HFFc6 (cell line): ENCODE measurements around the gene RMDN3. TPM values are rescaled to one million over a fixed set of nuclear protein-coding genes. Genes with fewer than 3 reads are reported as not detected.

ENCODE experiments used
- DNase-seq: peaks from one replicate; pipeline ENCODE4 v3.0.0-alpha.2; 2018
- H3K27ac Mint-ChIP-seq: 2 replicates; pipeline ENCODE4 v1.8.0; 2020; ENCODE audit warnings: mild to moderate bottlenecking, mixed read lengths
- H3K27me3 Mint-ChIP-seq: 2 replicates; pipeline ENCODE4 v1.8.0; 2021; ENCODE audit warnings: mild to moderate bottlenecking, moderate library complexity, mixed read lengths; ENCODE audit not compliant: insufficient read depth
- H3K36me3 Mint-ChIP-seq: 2 replicates; pipeline ENCODE4 v1.8.0; 2021; ENCODE audit warnings: low read depth, mixed read lengths
- H3K4me1 Mint-ChIP-seq: 2 replicates; pipeline ENCODE4 v1.8.0; 2020; ENCODE audit warnings: low read depth, mixed read lengths
- H3K4me3 Mint-ChIP-seq: 2 replicates; pipeline ENCODE4 v1.8.0; 2020; ENCODE audit warnings: mild to moderate bottlenecking, moderate library complexity, mixed read lengths
- H3K9me3 Mint-ChIP-seq: 2 replicates; pipeline ENCODE4 v1.8.0; 2020; ENCODE audit warnings: mild to moderate bottlenecking, mixed read lengths
- CTCF ChIP-seq: fragments of 200-600 bp; sonication (generic); IDR thresholded peaks from 2 replicates; pipeline ENCODE4 v1.5.0; 2021; ENCODE audit warnings: antibody characterized with exemption, mild to moderate bottlenecking
- total RNA-seq, 6 experiments: library from RNA; stranded (reverse); fragmentation: NEBNext Ultra II Directional; extraction: Animal tissue kit (Norgen Biotek cat#: 25700); gene quantifications; 2 replicates in 1 of 6; 3 replicates in 5 of 6; pipeline ENCODE4 v1.2.3, GENCODE V29; 2021

The RMDN3 gene
- total RNA-seq, 6 experiments from 2014 or later = 32.6 to 43.2 (median 35.6) TPM

- no peaks in the 10 kb centered on the region for H3K9me3 Mint-ChIP-seq
Measured at GRCh38 chr15:40768521-40769273, 13.6 kb upstream of the RMDN3 start.

GRCh38 chr15:40767838-40768500, 12.9 kb upstream of the RMDN3 start:
- no peak for DNase-seq
- H3K36me3 Mint-ChIP-seq = no peaks in the 10 kb centered on the region
- no peak overlapping the region for H3K4me3 Mint-ChIP-seq
- no peaks in the 10 kb centered on the region for H3K9me3 Mint-ChIP-seq
- no peak overlapping the region for H3K27ac Mint-ChIP-seq
- peaks cover 2% of the 10 kb centered on the region for H3K27me3 Mint-ChIP-seq
- no peak for TF ChIP-seq CTCF
- H3K4me1 Mint-ChIP-seq = peaks cover 48% of the 10 kb centered on the region

More at GRCh38 chr15:40768521-40769273, 13.6 kb upstream of the RMDN3 start:
- DNase-seq = no peak
- Mint-ChIP-seq H3K27ac (no peak overlapping the region; the same call in 1 of the 2 replicates), H3K4me1 (peaks cover 41% of the 10 kb centered on the region), H3K4me3 (no peak overlapping the region), H3K36me3 (no peaks in the 10 kb centered on the region), H3K27me3 (peaks cover 2% of the 10 kb centered on the region)
- no peak for TF ChIP-seq CTCF

- Mint-ChIP-seq H3K27ac (no peak overlapping the region; the same call in 1 of the 2 replicates), H3K9me3 (no peaks in the 10 kb centered on the region), H3K4me1 (peaks cover 49% of the 10 kb centered on the region), H3K27me3 (peaks cover 2% of the 10 kb centered on the region), H3K4me3 (no peak overlapping the region), H3K36me3 (no peaks in the 10 kb centered on the region)
- TF ChIP-seq CTCF = no peak
- DNase-seq = no peak
Measured at GRCh38 chr15:40766906-40767837, 12.1 kb upstream of the RMDN3 start.

- Mint-ChIP-seq H3K4me3 (no peak overlapping the region), H3K27me3 (peaks cover 3% of the 10 kb centered on the region), H3K4me1 (peaks cover 49% of the 10 kb centered on the region), H3K27ac (peak overlapping the region; percentile 67), H3K36me3 (no peaks in the 10 kb centered on the region), H3K9me3 (no peaks in the 10 kb centered on the region)
- TF ChIP-seq CTCF = no peak
- DNase-seq = peak; percentile 38
Measured at GRCh38 chr15:40766194-40766815, 11.3 kb upstream of the RMDN3 start.

- Mint-ChIP-seq H3K36me3 (no peaks in the 10 kb centered on the region), H3K4me1 (peaks cover 43% of the 10 kb centered on the region), H3K27ac (peak overlapping the region; percentile 52), H3K27me3 (peaks cover 3% of the 10 kb centered on the region), H3K9me3 (no peaks in the 10 kb centered on the region), H3K4me3 (peak overlapping the region; percentile 85)
- TF ChIP-seq CTCF = no peak
- no peak for DNase-seq
Measured at GRCh38 chr15:40764629-40765103, 9.6 kb upstream of the RMDN3 start.
